OCI-LY3 (cell line): ENCODE data around the gene SF3B1.
"Not testable (repeated sequence)": the region's sequence is repeated elsewhere in the genome, so short reads cannot be mapped to it uniquely, and the experiment has no call there.

Experiments used
- EZH2phosphoT487 ChIP-seq: fragments of 200-600 bp; shearing (Covaris generic); IDR thresholded peaks from 2 replicates; pipeline ENCODE4 v1.6.1; 2018; ENCODE audit warnings: antibody characterized with exemption, mixed run types, low read depth
- TF ChIP-seq, protein P1 (sequence below): fragments of 200-600, 300-600 bp; sonication (generic); IDR thresholded peaks from 2 replicates; pipeline ENCODE4 v1.5.1; 2014; ENCODE audit warnings: antibody characterized with exemption, low read length, low read depth

DNA sequence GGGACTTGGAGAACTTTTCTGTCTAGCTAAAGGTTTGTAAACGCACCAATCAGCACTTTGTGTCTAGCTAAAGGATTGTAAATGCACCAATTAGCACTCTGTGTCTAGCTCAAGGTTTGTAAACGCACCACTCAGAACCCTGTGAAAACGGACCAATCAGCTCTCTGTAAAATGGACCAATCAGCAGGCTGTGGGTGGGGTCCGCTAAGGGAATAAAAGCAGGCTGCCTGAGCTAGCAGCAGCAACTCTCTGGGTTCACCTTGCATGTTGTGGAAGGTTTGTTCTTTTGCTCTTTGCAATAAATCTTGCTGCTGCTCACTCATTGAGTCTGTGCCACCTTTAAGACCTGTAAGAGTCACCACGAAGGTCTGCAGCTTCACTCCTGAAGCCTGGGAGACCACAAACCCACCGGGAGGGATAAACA is 16.1 kb upstream of the SF3B1 start:
- TF ChIP-seq, protein P1, sequence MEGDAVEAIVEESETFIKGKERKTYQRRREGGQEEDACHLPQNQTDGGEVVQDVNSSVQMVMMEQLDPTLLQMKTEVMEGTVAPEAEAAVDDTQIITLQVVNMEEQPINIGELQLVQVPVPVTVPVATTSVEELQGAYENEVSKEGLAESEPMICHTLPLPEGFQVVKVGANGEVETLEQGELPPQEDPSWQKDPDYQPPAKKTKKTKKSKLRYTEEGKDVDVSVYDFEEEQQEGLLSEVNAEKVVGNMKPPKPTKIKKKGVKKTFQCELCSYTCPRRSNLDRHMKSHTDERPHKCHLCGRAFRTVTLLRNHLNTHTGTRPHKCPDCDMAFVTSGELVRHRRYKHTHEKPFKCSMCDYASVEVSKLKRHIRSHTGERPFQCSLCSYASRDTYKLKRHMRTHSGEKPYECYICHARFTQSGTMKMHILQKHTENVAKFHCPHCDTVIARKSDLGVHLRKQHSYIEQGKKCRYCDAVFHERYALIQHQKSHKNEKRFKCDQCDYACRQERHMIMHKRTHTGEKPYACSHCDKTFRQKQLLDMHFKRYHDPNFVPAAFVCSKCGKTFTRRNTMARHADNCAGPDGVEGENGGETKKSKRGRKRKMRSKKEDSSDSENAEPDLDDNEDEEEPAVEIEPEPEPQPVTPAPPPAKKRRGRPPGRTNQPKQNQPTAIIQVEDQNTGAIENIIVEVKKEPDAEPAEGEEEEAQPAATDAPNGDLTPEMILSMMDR = not testable (repeated sequence)
- not testable (repeated sequence) for TF ChIP-seq EZH2phosphoT487
